ENCODE measurements around the gene MS4A5. TPM values are rescaled to one million over a fixed set of nuclear protein-coding genes. Genes with fewer than 3 reads are reported as not detected.

Gene MS4A5
- polyA plus RNA-seq, 1 experiment: not detected

DNA sequence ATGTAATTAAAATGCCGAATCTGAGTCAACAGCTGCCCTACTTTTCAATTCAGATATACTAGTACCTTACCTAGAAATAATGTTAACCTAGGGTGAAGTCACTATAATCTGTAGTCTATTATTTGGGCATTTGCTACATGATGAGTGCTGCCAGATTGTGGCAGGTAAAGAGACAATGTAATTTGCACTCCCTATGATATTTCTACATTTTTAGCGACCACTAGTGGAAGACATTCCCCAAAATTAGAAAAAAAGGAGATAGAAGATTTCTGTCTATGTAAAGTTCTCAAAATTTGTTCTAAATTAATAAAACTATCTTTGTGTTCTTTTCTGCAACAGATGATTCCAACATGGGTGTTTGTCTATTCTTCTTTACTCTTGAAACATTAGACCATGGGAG is 40.4 kb downstream of the MS4A5 start:
- Histone ChIP-seq H3K27ac (ENCODE audit: low read depth, low read length) (no peak overlapping the region), H3K4me3 (ENCODE audit: low read depth, low read length) (no peak overlapping the region), H3K9me3 (ENCODE audit: control insufficient read depth, insufficient read depth, low read length) (peaks cover 3% of the 10 kb centered on the region; the same call in 1 of the 2 replicates), H3K27me3 (ENCODE audit: control insufficient read depth, insufficient read depth, low read length) (no peaks in the 10 kb centered on the region)
- POLR2A ChIA-PET: no interaction called here
- DNase-seq (ENCODE audit: low read depth, low spot score): no peak
- TF ChIP-seq, protein P1, sequence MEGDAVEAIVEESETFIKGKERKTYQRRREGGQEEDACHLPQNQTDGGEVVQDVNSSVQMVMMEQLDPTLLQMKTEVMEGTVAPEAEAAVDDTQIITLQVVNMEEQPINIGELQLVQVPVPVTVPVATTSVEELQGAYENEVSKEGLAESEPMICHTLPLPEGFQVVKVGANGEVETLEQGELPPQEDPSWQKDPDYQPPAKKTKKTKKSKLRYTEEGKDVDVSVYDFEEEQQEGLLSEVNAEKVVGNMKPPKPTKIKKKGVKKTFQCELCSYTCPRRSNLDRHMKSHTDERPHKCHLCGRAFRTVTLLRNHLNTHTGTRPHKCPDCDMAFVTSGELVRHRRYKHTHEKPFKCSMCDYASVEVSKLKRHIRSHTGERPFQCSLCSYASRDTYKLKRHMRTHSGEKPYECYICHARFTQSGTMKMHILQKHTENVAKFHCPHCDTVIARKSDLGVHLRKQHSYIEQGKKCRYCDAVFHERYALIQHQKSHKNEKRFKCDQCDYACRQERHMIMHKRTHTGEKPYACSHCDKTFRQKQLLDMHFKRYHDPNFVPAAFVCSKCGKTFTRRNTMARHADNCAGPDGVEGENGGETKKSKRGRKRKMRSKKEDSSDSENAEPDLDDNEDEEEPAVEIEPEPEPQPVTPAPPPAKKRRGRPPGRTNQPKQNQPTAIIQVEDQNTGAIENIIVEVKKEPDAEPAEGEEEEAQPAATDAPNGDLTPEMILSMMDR (IDR thresholded peaks at IDR 0.05; ENCODE audit: low read depth, low read length): no peak
- CTCF ChIA-PET: no interaction called here

DNA sequence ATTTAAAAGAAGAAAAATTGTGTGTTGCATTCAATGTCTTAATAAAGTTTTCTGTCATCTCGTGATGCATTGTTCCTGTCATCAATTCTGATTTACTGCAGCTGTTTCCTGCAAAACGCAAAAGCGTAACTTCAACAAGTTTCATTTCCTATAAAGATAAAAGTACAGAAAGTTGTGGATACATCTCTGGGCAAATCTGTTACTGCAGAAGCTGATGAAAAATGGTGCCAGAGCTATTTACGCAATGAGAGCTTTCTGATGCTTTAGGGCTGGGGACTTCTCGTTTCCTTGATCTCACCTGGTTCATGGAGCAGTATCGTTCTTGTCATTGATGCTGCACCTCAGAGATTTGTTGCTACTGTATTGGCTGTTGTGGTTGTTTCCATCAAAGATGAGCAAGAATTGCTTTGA is 47.7 kb downstream of the MS4A5 start:
- DNase-seq (ENCODE audit: low read depth, low spot score): no peak
- TF ChIP-seq, protein P1 (IDR thresholded peaks at IDR 0.05; ENCODE audit: low read depth, low read length): no peak
- ChIA-PET POLR2A (no interaction called here), CTCF (no interaction called here)
- H3K27me3 ChIP-seq (ENCODE audit: control insufficient read depth, insufficient read depth, low read length): no peaks in the 10 kb centered on the region
- H3K9me3 ChIP-seq (ENCODE audit: control insufficient read depth, insufficient read depth, low read length): peaks cover 4% of the 10 kb centered on the region; the same call in 1 of the 2 replicates
- no peak overlapping the region for H3K4me3 ChIP-seq (ENCODE audit: low read depth, low read length)
- no peak overlapping the region for H3K27ac ChIP-seq (ENCODE audit: low read depth, low read length)

DNA sequence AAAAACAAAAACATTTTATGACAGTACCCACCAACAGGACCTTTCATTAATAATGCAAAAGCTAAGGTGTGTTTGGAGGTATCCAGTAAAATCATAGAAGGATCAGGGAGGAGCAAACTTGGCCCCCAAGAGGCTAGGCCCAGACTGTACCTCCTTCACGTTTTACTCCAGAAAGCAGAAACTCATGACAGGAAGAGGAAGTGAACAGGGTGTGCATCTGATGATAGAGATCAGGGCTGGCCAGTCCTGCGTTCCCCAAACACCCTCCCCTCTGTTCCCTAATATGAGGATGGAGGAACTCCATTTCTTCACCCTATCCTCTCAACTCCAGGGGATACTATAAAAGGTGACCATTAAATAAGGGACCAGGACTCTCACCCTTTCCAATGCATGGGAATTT is 53.0 kb downstream of the MS4A5 start:
- TF ChIP-seq, protein P1 (IDR thresholded peaks at IDR 0.05; ENCODE audit: low read depth, low read length): no peak
- Histone ChIP-seq H3K4me3 (ENCODE audit: low read depth, low read length) (no peak overlapping the region), H3K27me3 (ENCODE audit: control insufficient read depth, insufficient read depth, low read length) (no peaks in the 10 kb centered on the region), H3K27ac (ENCODE audit: low read depth, low read length) (no peak overlapping the region), H3K9me3 (ENCODE audit: control insufficient read depth, insufficient read depth, low read length) (no peaks in the 10 kb centered on the region; the same call in none of the 2 replicates)
- DNase-seq (ENCODE audit: low read depth, low spot score): no peak
- ChIA-PET CTCF (no interaction called here), POLR2A (no interaction called here)

DNA sequence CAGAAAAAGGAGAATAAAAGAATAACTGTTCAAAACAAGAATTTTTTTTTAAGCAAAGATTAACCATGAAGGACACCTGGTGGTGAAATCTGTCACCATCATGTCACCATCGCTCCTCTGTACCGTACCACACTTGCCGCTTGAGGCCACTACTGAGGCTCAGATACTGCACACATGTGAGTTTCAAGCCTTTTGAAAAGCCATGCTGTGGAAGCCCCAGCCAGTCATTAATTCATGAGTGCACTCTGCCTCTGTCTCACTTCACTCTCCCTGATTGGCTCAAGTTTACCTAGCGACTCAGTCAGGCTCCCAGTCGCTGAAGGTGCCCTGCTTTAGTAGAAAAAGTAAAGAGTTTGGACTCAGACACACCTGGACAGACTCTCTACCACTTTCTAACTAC is 56.6 kb downstream of the MS4A5 start:
- Histone ChIP-seq H3K27me3 (ENCODE audit: control insufficient read depth, insufficient read depth, low read length) (no peaks in the 10 kb centered on the region), H3K9me3 (ENCODE audit: control insufficient read depth, insufficient read depth, low read length) (peaks cover 4% of the 10 kb centered on the region), H3K27ac (ENCODE audit: low read depth, low read length) (no peak overlapping the region), H3K4me3 (ENCODE audit: low read depth, low read length) (no peak overlapping the region)
- CTCF ChIA-PET: no interaction called here
- POLR2A ChIA-PET: no interaction called here
- DNase-seq (ENCODE audit: low read depth, low spot score): no peak
- TF ChIP-seq, protein P1 (IDR thresholded peaks at IDR 0.05; ENCODE audit: low read depth, low read length): no peak

DNA sequence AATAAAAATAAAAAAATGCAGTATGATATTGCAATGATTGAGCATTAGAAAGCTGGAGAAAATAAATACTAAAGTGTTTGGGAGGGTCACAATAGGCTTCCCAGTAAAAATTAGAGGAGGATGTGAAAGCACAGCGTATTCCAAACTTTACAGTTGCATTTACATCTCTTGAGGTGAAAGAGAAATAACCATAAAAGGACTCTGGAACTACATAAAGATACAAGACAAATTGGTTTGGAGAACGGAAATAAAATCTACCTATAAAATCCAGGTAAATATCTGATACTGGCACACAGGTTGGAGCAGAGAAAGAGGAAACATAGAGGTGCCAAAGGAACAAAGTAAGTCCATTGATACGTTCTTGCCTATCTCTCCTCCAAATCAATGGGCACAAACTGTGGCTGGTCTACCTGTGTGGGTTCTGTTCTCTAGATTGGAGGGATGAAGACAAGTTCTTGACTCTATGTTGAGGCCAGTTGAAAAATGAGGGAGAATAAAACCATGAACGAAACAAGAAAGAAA is 63.2 kb downstream of the MS4A5 start, which contains the start of gene MS4A12:
MS4A12 (plus strand) TSS at position 291 of the 522 bp plus-strand sequence. CDS start 4,541 bp downstream, outside the sequence.
- Histone ChIP-seq H3K27ac (ENCODE audit: low read depth, low read length) (no peak within 1 kb of the TSS), H3K9me3 (ENCODE audit: control insufficient read depth, insufficient read depth, low read length) (peaks cover 13% of the 10 kb centered on the region), H3K27me3 (ENCODE audit: control insufficient read depth, insufficient read depth, low read length) (no peaks in the 10 kb centered on the region), H3K4me3 (ENCODE audit: low read depth, low read length) (no peak within 1 kb of the TSS)
- ChIA-PET CTCF (no interaction called here), POLR2A (no interaction called here)
- TF ChIP-seq, protein P1 (IDR thresholded peaks at IDR 0.05; ENCODE audit: low read depth, low read length): no peak
- no peak for DNase-seq (ENCODE audit: low read depth, low spot score)

All from AG04450 (cell line).